Endothelial cell of umbilical vein (primary cell): ENCODE measurements around the gene MISP. TPM values are rescaled to one million over a fixed set of nuclear protein-coding genes. Genes with fewer than 3 reads are reported as not detected.

Source experiments
- BruUV-seq: library from RNA; stranded (reverse); fragments of 400-500 nt; replicated peaks from 2 replicates; lab custom pipeline; 2021; lab: Mats Ljungman, UMichigan
- CTCF ChIA-PET: fragments of 300-600, 350-600 bp; sonication (Branson Sonifier 250); formaldehyde crosslinking; loops from one replicate; lab custom pipeline; 2021; ENCODE audit warnings: antibody characterized with exemption, inconsistent platforms; lab: Charles Lee
- POLR2A ChIA-PET: fragments of 300-600, 350-600 bp; sonication (Branson Sonifier 250); formaldehyde crosslinking; loops from one replicate; lab custom pipeline; 2021; ENCODE audit warnings: antibody characterized with exemption, inconsistent platforms; lab: Charles Lee
- DNase-seq: peaks from one replicate; pipeline ENCODE4 v3.0.0-alpha.2; 2011; ENCODE audit warnings: low read depth, low spot score
- FAIRE-seq: peaks from 2 replicates; lab custom pipeline; 2011; peaks lifted over from hg19 to GRCh38; lab: Jason Lieb, UNC
- H2AFZ ChIP-seq: 2 replicates; pipeline ENCODE4 v1.6.0; 2012; ENCODE audit warnings: low read depth, low read length, control low read depth, inconsistent platforms
- H3K27ac ChIP-seq: 2 replicates; pipeline ENCODE4 v1.5.1; 2011; ENCODE audit warnings: low read depth, mild to moderate bottlenecking, control low read depth, low read length, moderate library complexity; ENCODE audit not compliant: insufficient read depth
- H3K27me3 ChIP-seq, 2 experiments: 2 replicates each; pipeline versions ENCODE4 v1.6.0 to v1.6.1; 2011; ENCODE audit warnings: low read length in 2 of 2, mixed read lengths in 1 of 2; ENCODE audit not compliant: control insufficient read depth in 2 of 2, insufficient read depth in 2 of 2
- H3K36me3 ChIP-seq, 2 experiments: 2 replicates in 1 of 2; 3 replicates in 1 of 2; pipeline ENCODE4 v1.5.1; 2011; ENCODE audit warnings: low read length in 2 of 2, mild to moderate bottlenecking in 1 of 2, moderate library complexity in 1 of 2; ENCODE audit not compliant: control insufficient read depth in 2 of 2, insufficient read depth in 2 of 2; ENCODE audit errors: extremely low read depth in 1 of 2
- H3K4me1 ChIP-seq: 3 replicates; pipeline ENCODE4 v1.5.1; 2011; ENCODE audit warnings: mild to moderate bottlenecking, low read length; ENCODE audit not compliant: control insufficient read depth, insufficient read depth; ENCODE audit errors: extremely low read depth
- H3K4me2 ChIP-seq: 2 replicates; pipeline ENCODE4 v1.6.1; 2011; ENCODE audit warnings: low read length, control low read depth, mixed read lengths; ENCODE audit not compliant: insufficient read depth
- H3K4me3 ChIP-seq, 3 experiments: fragments of 200-600 bp in 1 of 3; sonication (generic), shearing (Covaris generic) in 1 of 3; replicated peaks in 1 of 3; 2 replicates each; pipeline ENCODE4 v1.5.1; 2011 to 2016; ENCODE audit warnings: control low read depth in 3 of 3, low read length in 3 of 3, mild to moderate bottlenecking in 2 of 3, inconsistent platforms in 1 of 3, low read depth in 1 of 3, moderate library complexity in 1 of 3; ENCODE audit not compliant: insufficient read depth in 1 of 3
- H3K79me2 ChIP-seq: 2 replicates; pipeline ENCODE4 v1.6.0; 2012; ENCODE audit warnings: low read length, inconsistent platforms; ENCODE audit not compliant: control insufficient read depth, insufficient read depth
- H3K9ac ChIP-seq: replicated peaks from 2 replicates; pipeline ENCODE3; 2011; ENCODE audit warnings: low read length, control low read depth; ENCODE audit not compliant: insufficient read depth; ENCODE audit errors: extremely low read depth
- H3K9me1 ChIP-seq: replicated peaks from 3 replicates; pipeline ENCODE4 v1.6.0; 2011; ENCODE audit warnings: mild to moderate bottlenecking, low read length; ENCODE audit not compliant: control insufficient read depth, insufficient read depth; ENCODE audit errors: extremely low read depth
- H3K9me3 ChIP-seq: replicated peaks from 2 replicates; pipeline ENCODE4 v1.5.1; 2012; ENCODE audit warnings: low read length, inconsistent platforms; ENCODE audit not compliant: control insufficient read depth, insufficient read depth
- H4K20me1 ChIP-seq: replicated peaks from 2 replicates; pipeline ENCODE3; 2011; ENCODE audit warnings: mild to moderate bottlenecking, low read length; ENCODE audit not compliant: control insufficient read depth, insufficient read depth; ENCODE audit errors: extremely low read depth
- EZH2 ChIP-seq: IDR thresholded peaks from 2 replicates; pipeline ENCODE4 v1.6.1; 2012; ENCODE audit warnings: borderline replicate concordance, low read depth, mild to moderate bottlenecking, moderate library complexity, low read length, inconsistent platforms; ENCODE audit not compliant: severe bottlenecking
- GATA2 ChIP-seq: IDR thresholded peaks from 2 replicates; pipeline ENCODE4 v1.7.0; 2011; ENCODE audit warnings: low read depth, mild to moderate bottlenecking, moderate library complexity, mixed read lengths, low read length; ENCODE audit not compliant: insufficient read length, insufficient read depth
- JUN ChIP-seq: IDR thresholded peaks from 2 replicates; pipeline ENCODE4 v1.6.1; 2011; ENCODE audit warnings: borderline replicate concordance, low read depth; ENCODE audit not compliant: insufficient read length, insufficient read depth
- POLR2A ChIP-seq: IDR thresholded peaks from 2 replicates; pipeline ENCODE4 v1.6.1; 2012; ENCODE audit warnings: low read depth, mild to moderate bottlenecking, control low read depth, low read length
- POLR2AphosphoS5 ChIP-seq: IDR thresholded peaks from 2 replicates; pipeline ENCODE4 v1.6.1; 2012; ENCODE audit warnings: low read depth, mild to moderate bottlenecking, control low read depth, low read length, moderate library complexity; ENCODE audit not compliant: insufficient read depth
- dilution Hi-C: fragments of 300-500 bp; cut with MboI; formaldehyde crosslinking; loops from one replicate; pipeline ENCODE4 v1.15.0; 2019; ENCODE audit warnings: low sequenced_read_pairs; ENCODE audit not compliant: extremely low pct_ligation_motif_present
- intact Hi-C: fragments of 100-400 bp; cut with micrococcal nuclease; formaldehyde crosslinking; loops from one replicate; pipeline ENCODE4 v1.10.0; 2022
- polyA plus RNA-seq, 4 experiments: library from polyadenylated mRNA; depleted of rRNA in 3 of 4; stranded (reverse) in 3 of 4; unstranded in 1 of 4; fragments of >200 nt; gene quantifications; 2 replicates each; pipeline versions ENCODE4 v1.2.1 to v1.2.3, GENCODE V29; 2011 to 2012; ENCODE audit warnings: missing spikeins in 1 of 4
- total RNA-seq: library from RNA; stranded (reverse); gene quantifications from 2 replicates; pipeline ENCODE4 v1.2.3, GENCODE V29; 2021
- TF ChIP-seq, protein P1 (sequence below): IDR thresholded peaks from 2 replicates; pipeline ENCODE4 v1.6.1; 2011; ENCODE audit not compliant: insufficient read depth, insufficient read length
- TF ChIP-seq, protein P2 (sequence below), 2 donors: IDR thresholded peaks; 1 replicate in 1 of 2; 2 replicates in 1 of 2; pipeline ENCODE4 v1.5.1; 2011; ENCODE audit warnings: low read length in 2 of 2, mild to moderate bottlenecking in 2 of 2, moderate library complexity in 2 of 2, control low read depth in 1 of 2, inconsistent platforms in 1 of 2, low read depth in 1 of 2; ENCODE audit not compliant: insufficient read depth in 1 of 2; ENCODE audit errors: extremely low read depth in 1 of 2

The MISP gene
- total and polyA plus RNA-seq, 2 donors (not counting 3 experiments of a cell fraction or from before 2014, with no cell fraction given) = not detected

DNA sequence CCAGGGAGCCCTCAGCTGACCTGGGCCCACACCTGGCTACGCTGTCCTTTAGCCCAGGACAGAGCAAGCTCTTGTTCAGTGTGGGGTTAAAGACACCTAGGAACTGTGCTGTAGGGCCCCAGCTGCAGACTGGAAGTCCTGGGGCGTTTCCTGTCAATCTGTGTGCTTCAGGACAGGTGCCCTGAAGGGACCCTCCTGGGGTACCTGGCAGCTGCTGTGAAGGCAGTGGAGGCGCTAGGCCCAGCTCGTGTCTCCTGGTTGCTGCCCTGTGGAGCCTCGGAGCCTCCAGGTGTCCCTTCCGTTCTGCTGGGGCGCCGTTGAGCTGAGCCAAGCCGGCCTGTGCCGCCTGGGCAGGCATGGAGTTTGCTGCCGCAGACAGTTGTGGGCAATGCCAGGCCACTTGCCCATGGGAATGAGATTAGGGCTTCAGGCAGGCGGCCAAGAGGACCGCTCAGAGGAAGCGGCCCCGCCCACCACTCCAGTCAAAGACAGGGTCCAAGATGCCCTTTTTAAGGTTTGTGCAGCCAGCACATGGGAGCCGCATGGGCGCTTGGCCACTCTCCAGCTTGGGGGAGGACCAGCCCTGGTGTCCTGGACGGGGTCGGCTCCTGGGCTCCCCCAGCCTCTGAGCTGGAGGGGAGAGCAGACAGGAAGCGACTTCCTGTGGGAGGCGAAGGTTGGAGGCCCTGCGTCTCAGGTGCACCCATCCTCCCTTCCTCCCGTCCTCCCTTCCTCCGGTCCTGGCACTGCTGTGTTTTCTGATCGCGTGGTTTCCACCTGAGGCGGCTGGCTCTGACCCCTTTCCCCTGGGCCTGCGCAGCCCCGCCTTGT is 50.3 kb downstream of the MISP start:
- peak; percentile 44 for DNase-seq

More for the DNA sequence above, 50.3 kb downstream of the MISP start:
- Histone ChIP-seq H4K20me1 (no peaks in the 10 kb centered on the region), H3K79me2 (peaks cover 85% of the 10 kb centered on the region), H3K9ac (peak overlapping the region; percentile 45), H3K9me1 (no peaks in the 10 kb centered on the region), H3K36me3 (peaks cover 43 to 46% of the 10 kb centered on the region in 2 experiments), H3K4me2 (peak overlapping the region; percentile 86), H3K27ac (peak overlapping the region; percentile 13), H2AFZ (no peak overlapping the region), H3K4me3 (peak overlapping the region in 2 of 3 experiments; percentile 12 to 28), H3K9me3 (no peaks in the 10 kb centered on the region), H3K4me1 (peaks cover 38% of the 10 kb centered on the region), H3K27me3 (no peaks in the 10 kb centered on the region)
- intact Hi-C loops = no loop called here
- TF ChIP-seq JUN = no peak
- TF ChIP-seq POLR2A = peak; percentile 37
- TF ChIP-seq, protein P1, sequence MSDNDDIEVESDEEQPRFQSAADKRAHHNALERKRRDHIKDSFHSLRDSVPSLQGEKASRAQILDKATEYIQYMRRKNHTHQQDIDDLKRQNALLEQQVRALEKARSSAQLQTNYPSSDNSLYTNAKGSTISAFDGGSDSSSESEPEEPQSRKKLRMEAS = peak; percentile 47
- TF ChIP-seq, protein P2, sequence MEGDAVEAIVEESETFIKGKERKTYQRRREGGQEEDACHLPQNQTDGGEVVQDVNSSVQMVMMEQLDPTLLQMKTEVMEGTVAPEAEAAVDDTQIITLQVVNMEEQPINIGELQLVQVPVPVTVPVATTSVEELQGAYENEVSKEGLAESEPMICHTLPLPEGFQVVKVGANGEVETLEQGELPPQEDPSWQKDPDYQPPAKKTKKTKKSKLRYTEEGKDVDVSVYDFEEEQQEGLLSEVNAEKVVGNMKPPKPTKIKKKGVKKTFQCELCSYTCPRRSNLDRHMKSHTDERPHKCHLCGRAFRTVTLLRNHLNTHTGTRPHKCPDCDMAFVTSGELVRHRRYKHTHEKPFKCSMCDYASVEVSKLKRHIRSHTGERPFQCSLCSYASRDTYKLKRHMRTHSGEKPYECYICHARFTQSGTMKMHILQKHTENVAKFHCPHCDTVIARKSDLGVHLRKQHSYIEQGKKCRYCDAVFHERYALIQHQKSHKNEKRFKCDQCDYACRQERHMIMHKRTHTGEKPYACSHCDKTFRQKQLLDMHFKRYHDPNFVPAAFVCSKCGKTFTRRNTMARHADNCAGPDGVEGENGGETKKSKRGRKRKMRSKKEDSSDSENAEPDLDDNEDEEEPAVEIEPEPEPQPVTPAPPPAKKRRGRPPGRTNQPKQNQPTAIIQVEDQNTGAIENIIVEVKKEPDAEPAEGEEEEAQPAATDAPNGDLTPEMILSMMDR (IDR thresholded peaks at IDR 0.05; ENCODE audit: extremely low read depth in 1 of 2, insufficient read depth in 1 of 2, low read depth in 1 of 2, low read length in 2 of 2) = no peak
- TF ChIP-seq POLR2AphosphoS5 = peak; percentile 62
- no peak for TF ChIP-seq EZH2
- TF ChIP-seq GATA2 = no peak
- CTCF ChIA-PET = interaction anchor here (0.8 to 5.5 kb wide), 5 partner anchors 13 to 67 kb away, joined by 3 to 32 read pairs (median 5); no protein-coding TSS in a partner anchor
- no TSS peak for BruUV-seq
- dilution Hi-C loops = no loop called here
- POLR2A ChIA-PET = interaction anchor here (1.0 to 1.2 kb wide), 3 partner anchors 11 to 23 kb away, joined by 3 to 5 read pairs (median 3); no protein-coding TSS in a partner anchor
- peak; percentile 93 for FAIRE-seq
